HCT116 (cell line): Measurements from ENCODE around the gene USP31. TPM values are rescaled to one million over a fixed set of nuclear protein-coding genes. Genes with fewer than 3 reads are reported as not detected.

Experiments used
- ATAC-seq: fragments of 200-7000 bp; cut with Tn5 transposase; 2 replicates; pipeline ENCODE4 v1.9.1; 2020; ENCODE audit warnings: mild to moderate bottlenecking, moderate library complexity
- BruUV-seq: library from RNA; stranded (reverse); fragments of 400-500 nt; replicated peaks from 2 replicates; lab custom pipeline; 2021; lab: Mats Ljungman, UMichigan
- CTCF ChIA-PET: fragments of 300-600 bp; sonication (Branson Sonifier 250); formaldehyde crosslinking; loops from one replicate; lab custom pipeline; 2021; ENCODE audit warnings: antibody characterized with exemption; lab: Charles Lee
- POLR2A ChIA-PET: fragments of 300-600, 350-600 bp; sonication (Branson Sonifier 250); formaldehyde crosslinking; loops from one replicate; lab custom pipeline; 2021; ENCODE audit warnings: antibody characterized with exemption; lab: Charles Lee
- RAD21 ChIA-PET, 2 experiments: fragments of 300-600 bp; sonication (Branson Sonifier 250); formaldehyde crosslinking; loops; one replicate each; lab custom pipeline; 2023; ENCODE audit warnings: low total read pairs in 2 of 2; ENCODE audit not compliant: uncharacterized antibody in 2 of 2, unreplicated experiment in 2 of 2, low non-redundant PET in 1 of 2; lab: Charles Lee
- DNase-seq: peaks from one replicate; pipeline ENCODE4 v3.0.0-alpha.2; 2010; ENCODE audit warnings: low read depth, low spot score
- H2AFZ ChIP-seq: fragments of 200-600 bp; shearing (Covaris generic), sonication (generic); 2 replicates; pipeline ENCODE4 v1.6.1; 2017; ENCODE audit warnings: low read depth, mixed run types, mixed read lengths, antibody characterized with exemption, low read length; ENCODE audit not compliant: poor library complexity, severe bottlenecking
- H3K27ac ChIP-seq: 2 replicates; pipeline ENCODE4 v1.5.1; 2012; ENCODE audit warnings: low read depth, low read length
- H3K27me3 ChIP-seq: fragments of 200-600 bp; sonication (generic); 2 replicates; pipeline ENCODE4 v1.6.1; 2016; ENCODE audit warnings: mixed run types, low read length, mixed read lengths; ENCODE audit not compliant: insufficient read depth
- H3K36me3 ChIP-seq, 2 experiments: fragments of 200-500 bp in 1 of 2; fragments of 200-600 bp in 1 of 2; sonication (Bioruptor generic) in 1 of 2; sonication (generic) in 1 of 2; 2 replicates each; pipeline versions ENCODE4 v1.5.1 to v1.6.1; 2014 to 2016; ENCODE audit warnings: low read length in 2 of 2, inconsistent platforms in 1 of 2, mixed read lengths in 1 of 2, mixed run types in 1 of 2; ENCODE audit not compliant: insufficient read depth in 2 of 2, control insufficient read depth in 1 of 2
- H3K4me1 ChIP-seq, 2 experiments: fragments of 200-600 bp in 1 of 2; sonication (generic) in 1 of 2; 2 replicates each; pipeline versions ENCODE4 v1.5.1 to v1.6.1; 2012 to 2017; ENCODE audit warnings: low read length in 2 of 2, inconsistent platforms in 1 of 2, mild to moderate bottlenecking in 1 of 2, mixed read lengths in 1 of 2, mixed run types in 1 of 2, moderate library complexity in 1 of 2; ENCODE audit not compliant: insufficient read depth in 2 of 2, control insufficient read depth in 1 of 2
- H3K4me2 ChIP-seq: fragments of 200-600 bp; sonication (generic); 2 replicates; pipeline ENCODE4 v1.6.1; 2017; ENCODE audit warnings: mixed run types, low read length, mixed read lengths
- H3K4me3 ChIP-seq, 2 experiments: fragments of 200-600 bp in 1 of 2; sonication (generic) in 1 of 2; replicated peaks in 1 of 2; 2 replicates each; pipeline ENCODE4 v1.5.1; 2011 to 2016; ENCODE audit warnings: low read length in 2 of 2, control low read depth in 1 of 2, low read depth in 1 of 2, mild to moderate bottlenecking in 1 of 2, mixed read lengths in 1 of 2, mixed run types in 1 of 2
- H3K79me2 ChIP-seq: fragments of 200-600 bp; sonication (generic); 2 replicates; pipeline ENCODE4 v1.6.1; 2017; ENCODE audit warnings: mild to moderate bottlenecking, mixed run types, low read length, moderate library complexity, mixed read lengths; ENCODE audit not compliant: insufficient read depth
- H3K9ac ChIP-seq: fragments of 200-600 bp; sonication (generic); 2 replicates; pipeline ENCODE4 v1.6.1; 2016; ENCODE audit warnings: low read length, mixed read lengths
- H3K9me2 ChIP-seq: fragments of 200-600 bp; sonication (generic), shearing (Covaris generic); 2 replicates; pipeline ENCODE4 v1.6.1; 2017; ENCODE audit warnings: mixed run types, mild to moderate bottlenecking, moderate library complexity; ENCODE audit not compliant: insufficient read depth
- H3K9me3 ChIP-seq, 2 experiments: fragments of 200-500 bp in 1 of 2; fragments of 200-600 bp in 1 of 2; sonication (Bioruptor generic) in 1 of 2; sonication (generic) in 1 of 2; 2 replicates each; pipeline ENCODE4 v1.6.1; 2014 to 2017; ENCODE audit warnings: low read length in 2 of 2, mixed read lengths in 2 of 2, inconsistent platforms in 1 of 2, low read depth in 1 of 2, mild to moderate bottlenecking in 1 of 2, mixed run types in 1 of 2, moderate library complexity in 1 of 2; ENCODE audit not compliant: control insufficient read depth in 1 of 2, insufficient read depth in 1 of 2
- H4K20me1 ChIP-seq: fragments of 200-600 bp; sonication (generic), shearing (Covaris generic); 2 replicates; pipeline ENCODE4 v1.6.1; 2017; ENCODE audit warnings: mixed run types, mild to moderate bottlenecking, moderate library complexity; ENCODE audit not compliant: insufficient read depth
- CEBPB ChIP-seq: IDR thresholded peaks from 2 replicates; pipeline ENCODE4 v1.6.1; 2012; ENCODE audit warnings: low read depth
- CTCF ChIP-seq, 3 experiments: fragments of 200-600 bp in 1 of 3; sonication (generic) in 1 of 3; IDR thresholded peaks in 2 of 3; conservative IDR thresholded peaks in 1 of 3; 2 replicates each; pipeline ENCODE4 v1.5.1; 2012 to 2017; ENCODE audit warnings: low read depth in 2 of 3, low read length in 2 of 3, antibody characterized with exemption in 1 of 3, borderline replicate concordance in 1 of 3, control low read depth in 1 of 3, mild to moderate bottlenecking in 1 of 3, mixed read lengths in 1 of 3, mixed run types in 1 of 3, moderate library complexity in 1 of 3; ENCODE audit not compliant: insufficient read depth in 1 of 3
- EZH2 ChIP-seq: fragments of 200-600 bp; sonication (generic); IDR thresholded peaks from 2 replicates; pipeline ENCODE4 v1.6.1; 2017; ENCODE audit warnings: antibody characterized with exemption, mixed run types
- intact Hi-C: fragments of 100-400 bp; cut with micrococcal nuclease; formaldehyde crosslinking; loops from 2 replicates; pipeline ENCODE4 v1.10.0; 2022
- total RNA-seq: library from RNA; stranded (reverse); gene quantifications from one replicate; pipeline ENCODE4 v1.2.1, GENCODE V29; 2021; ENCODE audit not compliant: unreplicated experiment

The USP31 gene
- total RNA-seq, 1 experiment from 2014 or later = 12.2 TPM

- ATAC-seq = no peak
- no peak overlapping the region for H3K4me3 ChIP-seq
- H2AFZ ChIP-seq = no peak overlapping the region
- RAD21 ChIA-PET = no interaction called here
- no peaks in the 10 kb centered on the region for H4K20me1 ChIP-seq
- DNase-seq = no peak
- peaks cover 61% of the 10 kb centered on the region for H3K27me3 ChIP-seq
- H3K36me3 ChIP-seq = no peaks in the 10 kb centered on the region
- no peaks in the 10 kb centered on the region for H3K9me3 ChIP-seq
- no peaks in the 10 kb centered on the region for H3K79me2 ChIP-seq
- no peak overlapping the region for H3K9ac ChIP-seq
- no peak for TF ChIP-seq EZH2
- TF ChIP-seq, all 23 proteins: peak for 0
- Histone ChIP-seq H3K4me1 (no peaks in the 10 kb centered on the region), H3K4me2 (no peak overlapping the region), H3K9me2 (no peaks in the 10 kb centered on the region), H3K27ac (no peak overlapping the region)
- intact Hi-C loops = no loop called here
- ChIA-PET POLR2A (no interaction called here), CTCF (no interaction called here)
- BruUV-seq = no TSS peak
Measured at GRCh38 chr16:23051587-23051986, 97.7 kb downstream of the USP31 start.

- Histone ChIP-seq H3K27me3 (peaks cover 42% of the 10 kb centered on the region), H3K4me3 (no peak overlapping the region), H3K9me3 (no peaks in the 10 kb centered on the region), H4K20me1 (no peaks in the 10 kb centered on the region), H3K4me2 (no peak overlapping the region), H3K9ac (no peak overlapping the region), H3K36me3 (no peaks in the 10 kb centered on the region), H3K79me2 (no peaks in the 10 kb centered on the region), H3K27ac (no peak overlapping the region), H3K9me2 (no peaks in the 10 kb centered on the region), H2AFZ (no peak overlapping the region), H3K4me1 (no peaks in the 10 kb centered on the region)
- no peak for TF ChIP-seq CEBPB
- peak in 1 of 3 experiments; percentile 27; a peak in 3 of 6 replicates for TF ChIP-seq CTCF (IDR thresholded peaks at IDR 0.05 in 2 of 3, conservative IDR thresholded peaks at IDR 0.05 in 1 of 3; ENCODE audit: borderline replicate concordance in 1 of 3, insufficient read depth in 1 of 3, low read depth in 2 of 3, low read length in 2 of 3)
- ATAC-seq = peak; percentile 64; the same call in 1 of the 2 replicates
- RAD21 ChIA-PET = no interaction called here
- no peak for DNase-seq
- POLR2A ChIA-PET = no interaction called here
- intact Hi-C loops = no loop called here
- BruUV-seq = no TSS peak
- CTCF ChIA-PET = no interaction called here
Measured at GRCh38 chr16:23048164-23048563, 101.1 kb downstream of the USP31 start.
